Measurements from ENCODE around the gene USP30. TPM values are rescaled to one million over a fixed set of nuclear protein-coding genes. Genes with fewer than 3 reads are reported as not detected.

USP30 gene
- total and polyA plus RNA-seq, 9 of the 15 experiments (the other 6 are each of a cell fraction or from before 2014, with no cell fraction given): 1.4 to 15.2 (median 7.0) TPM

DNA sequence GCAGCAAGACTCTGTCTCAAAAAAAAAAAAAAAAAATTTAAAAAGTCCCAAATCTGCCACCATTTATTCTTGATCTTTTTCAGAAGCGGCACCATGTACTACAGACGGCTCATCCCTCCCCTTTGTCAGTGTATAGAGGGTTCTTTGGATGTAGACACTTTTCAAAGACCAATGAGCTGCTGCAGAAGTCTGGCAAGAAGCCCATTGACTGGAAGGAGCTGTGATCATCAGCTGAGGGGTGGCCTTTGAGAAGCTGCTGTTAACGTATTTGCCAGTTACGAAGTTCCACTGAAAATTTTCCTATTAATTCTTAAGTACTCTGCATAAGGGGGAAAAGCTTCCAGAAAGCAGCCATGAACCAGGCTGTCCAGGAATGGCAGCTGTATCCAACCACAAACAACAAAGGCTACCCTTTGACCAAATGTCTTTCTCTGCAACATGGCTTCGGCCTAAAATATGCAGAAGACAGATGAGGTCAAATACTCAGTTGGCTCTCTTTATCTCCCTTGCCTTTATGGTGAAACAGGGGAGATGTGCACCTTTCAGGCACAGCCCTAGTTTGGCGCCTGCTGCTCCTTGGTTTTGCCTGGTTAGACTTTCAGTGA lies 57.5 kb downstream of the USP30 start:
- Histone ChIP-seq H3K4me1 (replicated peaks in 1 of 2; ENCODE audit: control insufficient read depth in 2 of 2, insufficient read depth in 2 of 2, low read length in 2 of 2) (peaks cover 8 to 9% of the 10 kb centered on the region in 2 experiments), H2AFZ (ENCODE audit: low read depth, low read length) (no peak overlapping the region), H3K36me3 (ENCODE audit: control insufficient read depth, insufficient read depth, low read length) (peaks cover 49% of the 10 kb centered on the region; the same call in 2 of the 3 replicates), H4K20me1 (replicated peaks; ENCODE audit: control insufficient read depth, insufficient read depth, low read length) (no peaks in the 10 kb centered on the region), H3K79me2 (ENCODE audit: control insufficient read depth, insufficient read depth, low read length) (no peaks in the 10 kb centered on the region), H3K9ac (ENCODE audit: insufficient read depth in 1 of 2, low read depth in 2 of 2, low read length in 2 of 2) (no peak overlapping the region; a peak in 1 of 4 replicates), H3K27me3 (ENCODE audit: control insufficient read depth in 2 of 2, insufficient read depth in 2 of 2, low read length in 2 of 2) (no peaks in the 10 kb centered on the region), H3K4me2 (ENCODE audit: insufficient read depth, low read length) (no peak overlapping the region), H3K4me3 (no peak overlapping the region), H3K9me1 (ENCODE audit: control insufficient read depth, insufficient read depth, low read length) (no peaks in the 10 kb centered on the region), H3K9me3 (replicated peaks; ENCODE audit: control insufficient read depth, insufficient read depth, low read depth, low read length) (no peaks in the 10 kb centered on the region), H3K27ac (ENCODE audit: extremely low read depth, low read depth, low read length) (0 out of 3 replicates have a peak overlapping the region, but pooled peaks have one; percentile 18)
- whole genome bisulfite sequencing (ENCODE audit: insufficient coverage, low coverage, missing lambda C conversion rate): 81% methylated on average over 6 of the region's 6 CpGs
- CTCF ChIA-PET (ENCODE audit: low intra/inter-chr PET ratio): no interaction called here
- BruUV-seq (replicated peaks): TSS peak; percentile 33
- in situ Hi-C loops (cut with MboI) (loop anchor here (10.0 kb wide), 1 partner anchor 275 kb away; no protein-coding TSS in a partner anchor), intact Hi-C loops (cut with micrococcal nuclease) (loop anchor here (5.0 kb wide), 1 partner anchor 277 kb away; no protein-coding TSS in a partner anchor)
- no peak for DNase-seq (ENCODE audit: extremely low read depth in 1 of 4, low spot score in 3 of 4)
- TF ChIP-seq, protein P1, sequence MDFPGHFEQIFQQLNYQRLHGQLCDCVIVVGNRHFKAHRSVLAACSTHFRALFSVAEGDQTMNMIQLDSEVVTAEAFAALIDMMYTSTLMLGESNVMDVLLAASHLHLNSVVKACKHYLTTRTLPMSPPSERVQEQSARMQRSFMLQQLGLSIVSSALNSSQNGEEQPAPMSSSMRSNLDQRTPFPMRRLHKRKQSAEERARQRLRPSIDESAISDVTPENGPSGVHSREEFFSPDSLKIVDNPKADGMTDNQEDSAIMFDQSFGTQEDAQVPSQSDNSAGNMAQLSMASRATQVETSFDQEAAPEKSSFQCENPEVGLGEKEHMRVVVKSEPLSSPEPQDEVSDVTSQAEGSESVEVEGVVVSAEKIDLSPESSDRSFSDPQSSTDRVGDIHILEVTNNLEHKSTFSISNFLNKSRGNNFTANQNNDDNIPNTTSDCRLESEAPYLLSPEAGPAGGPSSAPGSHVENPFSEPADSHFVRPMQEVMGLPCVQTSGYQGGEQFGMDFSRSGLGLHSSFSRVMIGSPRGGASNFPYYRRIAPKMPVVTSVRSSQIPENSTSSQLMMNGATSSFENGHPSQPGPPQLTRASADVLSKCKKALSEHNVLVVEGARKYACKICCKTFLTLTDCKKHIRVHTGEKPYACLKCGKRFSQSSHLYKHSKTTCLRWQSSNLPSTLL (IDR thresholded peaks at IDR 0.05): no peak
- TF ChIP-seq ZNF311 (CRISPR knock-in tag; IDR thresholded peaks at IDR 0.05): no peak
- no peak for TF ChIP-seq ELF4 (CRISPR knock-in tag; IDR thresholded peaks at IDR 0.05)
- TF ChIP-seq POLR2AphosphoS5 (IDR thresholded peaks at IDR 0.05; ENCODE audit: control insufficient read depth, insufficient read depth, low read depth, low read length): no peak
- no peak for TF ChIP-seq SRF (CRISPR knock-in tag; IDR thresholded peaks at IDR 0.05)
- no peak for TF ChIP-seq CSDE1 (IDR thresholded peaks at IDR 0.05)
- TF ChIP-seq KLF16 (IDR thresholded peaks at IDR 0.05): no peak
- no peak for TF ChIP-seq TRIM24 (IDR thresholded peaks at IDR 0.05)
- ATAC-seq: no peak
- POLR2A ChIA-PET: interaction anchor here (0.7 to 0.9 kb wide), 2 partner anchors 8 to 264 kb away, joined by 4 read pairs; no protein-coding TSS in a partner anchor
- no peak for FAIRE-seq

Data from K562 (cell line).